Limb (tissue), 2 donors: ENCODE results near the gene RALBP1.

Source experiments
- DNase-seq, 2 donors: peaks; one replicate each; pipeline ENCODE4 v3.0.0-alpha.2; 2016; ENCODE audit errors: extremely low spot score in 2 of 2

RALBP1 gene

DNA sequence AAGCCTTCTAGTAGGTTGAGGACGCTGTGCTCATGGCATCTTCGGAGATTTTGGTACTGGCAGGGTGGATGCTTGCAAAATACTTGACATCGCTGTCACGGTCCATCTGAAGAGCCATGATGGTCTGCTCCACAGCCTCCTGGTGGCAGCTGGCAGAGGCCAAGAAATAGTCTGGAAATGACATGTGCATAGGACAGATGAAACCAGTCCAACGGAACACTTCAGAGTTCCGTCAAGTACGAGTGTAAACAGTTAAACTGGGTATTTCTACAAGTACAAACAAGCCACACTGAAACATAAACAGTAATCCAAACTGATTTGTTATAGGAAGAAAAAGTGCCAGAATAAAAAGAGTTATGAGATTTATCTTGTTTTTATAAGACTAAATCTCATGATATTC is 72.5 kb downstream of the RALBP1 start:
- DNase-seq: no peak

DNA sequence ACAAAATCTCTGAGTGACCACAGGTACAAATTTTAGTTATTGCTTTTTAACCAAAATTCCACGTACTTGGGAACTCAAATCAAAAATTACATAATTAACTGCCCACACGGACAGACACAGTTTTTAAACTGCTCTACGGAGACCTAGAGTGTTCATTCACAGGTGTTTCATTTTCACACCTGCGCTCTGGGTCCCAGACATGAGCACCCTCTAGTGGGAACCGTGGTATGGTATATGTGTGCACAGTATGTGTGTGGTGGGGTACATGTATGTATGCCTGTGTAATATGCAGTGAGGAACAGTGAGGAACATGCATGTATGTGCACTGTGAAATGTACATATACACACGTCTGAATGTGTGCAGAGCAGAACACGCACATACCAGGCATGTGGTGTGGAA is 74.1 kb downstream of the RALBP1 start:
- no peak for DNase-seq

DNA sequence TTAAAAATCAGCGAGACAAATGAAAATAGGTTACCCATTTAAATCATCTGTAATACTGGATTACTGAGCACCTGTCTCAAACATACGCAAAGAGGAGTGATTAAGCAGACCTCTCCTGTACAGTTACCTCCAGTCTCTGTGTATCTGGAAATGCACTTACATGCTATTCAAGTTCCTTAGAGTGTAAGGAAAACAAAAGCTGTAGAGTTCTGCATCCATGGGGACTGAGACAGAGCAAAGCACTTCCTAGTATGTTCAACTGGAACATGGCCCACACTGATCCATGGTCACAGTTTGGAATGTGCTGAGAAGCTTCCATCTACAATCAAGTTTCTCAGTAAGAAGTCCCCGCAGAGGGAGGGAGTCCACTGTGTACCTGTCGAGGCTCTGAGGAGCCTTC is 75.1 kb downstream of the RALBP1 start:
- no peak for DNase-seq

DNA sequence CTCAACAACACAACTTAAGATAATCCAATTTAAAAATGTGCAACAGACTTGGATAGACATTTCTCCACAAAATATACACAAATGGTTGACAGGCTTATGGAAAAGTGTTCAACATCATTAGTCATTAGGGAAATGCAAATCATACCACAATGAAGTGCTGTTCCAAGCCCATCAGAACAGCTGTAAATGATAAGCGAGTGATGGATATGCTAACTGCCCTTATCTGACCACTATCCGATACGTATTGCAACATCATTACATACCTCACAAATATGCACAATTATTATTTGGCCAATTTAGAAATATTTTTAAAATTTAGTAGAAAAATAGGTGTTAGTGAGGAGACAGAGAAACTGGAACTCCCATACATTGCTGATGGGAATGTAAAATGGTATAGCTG is 76.9 kb downstream of the RALBP1 start:
- no peak for DNase-seq

DNA sequence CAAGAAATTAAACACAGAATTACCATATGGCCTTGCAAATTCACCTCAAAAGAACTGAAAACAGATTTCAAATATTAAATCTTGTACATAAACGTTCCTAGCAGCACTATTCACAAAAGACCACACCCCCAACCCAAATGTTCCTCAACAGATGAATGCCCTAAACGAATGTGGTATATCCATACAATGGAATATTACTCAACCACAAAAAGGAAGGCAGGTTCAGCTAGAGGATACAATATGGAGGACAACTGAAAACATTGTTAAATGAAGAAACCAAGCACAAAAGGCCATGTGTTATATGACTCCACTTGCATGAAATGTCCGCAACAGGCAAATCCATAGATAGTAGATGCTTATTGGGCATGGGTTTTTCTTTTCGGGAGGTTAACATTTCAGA is 77.3 kb downstream of the RALBP1 start:
- DNase-seq: no peak

DNA sequence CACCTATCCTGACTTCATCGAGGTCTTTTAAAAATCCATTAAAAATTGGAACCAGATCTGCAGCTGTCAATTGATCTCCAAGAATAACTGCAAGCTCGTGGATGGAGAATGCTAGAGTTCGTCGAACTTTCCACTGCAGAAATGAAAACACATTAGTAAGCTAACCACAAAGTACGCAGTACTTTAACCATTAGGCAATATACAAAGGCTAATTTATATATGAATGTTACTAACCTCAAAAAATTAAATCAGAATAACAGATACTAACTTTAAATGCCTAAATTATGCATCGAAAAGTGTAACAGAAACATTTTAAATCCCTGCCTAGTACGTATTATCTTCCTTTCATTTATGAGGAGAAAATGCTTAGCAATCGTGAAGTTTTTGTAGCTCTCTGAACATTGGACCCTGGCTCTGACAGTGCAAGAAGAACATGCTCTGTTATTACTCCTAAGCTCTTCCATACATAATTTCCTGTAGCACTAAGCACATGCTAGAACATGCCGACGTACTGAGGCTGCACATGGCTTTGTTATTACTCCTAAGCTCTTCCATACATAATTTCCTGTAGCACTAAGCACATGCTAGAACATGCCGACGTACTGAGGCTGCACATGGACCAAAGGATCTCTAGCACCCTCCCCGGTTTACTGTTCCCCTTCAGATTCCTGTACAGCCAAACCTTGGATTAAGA is 82.1 kb downstream of the RALBP1 start:
- DNase-seq: no peak

DNA sequence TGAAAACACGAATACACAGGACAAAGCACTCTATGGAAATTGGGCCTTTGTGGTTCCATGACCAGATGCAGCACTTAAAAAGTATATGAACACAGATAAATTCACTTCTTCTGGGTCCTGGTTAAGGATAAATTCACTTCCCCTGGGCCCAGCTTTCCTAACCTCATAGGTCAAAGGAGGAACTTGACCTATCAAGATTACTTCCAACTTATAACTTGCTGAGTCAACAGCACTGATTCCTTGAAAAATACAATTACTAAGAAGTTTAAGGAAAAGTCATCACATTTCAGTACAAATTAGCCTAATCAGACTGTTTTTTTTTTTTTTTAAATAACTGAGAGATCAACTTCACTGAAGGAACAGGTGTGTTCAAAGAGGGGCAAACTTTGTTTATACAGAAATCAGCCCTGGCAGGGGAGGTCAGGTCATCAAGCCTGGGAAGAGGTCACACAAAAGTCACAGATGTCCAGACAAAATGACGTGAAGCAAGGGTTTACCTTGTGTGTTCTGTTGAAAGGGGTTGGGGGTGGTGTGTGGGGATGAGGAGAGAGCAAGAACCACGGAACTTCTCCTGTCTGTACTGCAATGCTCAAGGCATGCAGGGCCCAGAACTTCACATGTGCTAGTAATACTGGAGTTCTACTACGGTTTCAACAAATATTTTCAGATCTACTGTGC is 83.2 kb downstream of the RALBP1 start:
- no peak for DNase-seq

DNA sequence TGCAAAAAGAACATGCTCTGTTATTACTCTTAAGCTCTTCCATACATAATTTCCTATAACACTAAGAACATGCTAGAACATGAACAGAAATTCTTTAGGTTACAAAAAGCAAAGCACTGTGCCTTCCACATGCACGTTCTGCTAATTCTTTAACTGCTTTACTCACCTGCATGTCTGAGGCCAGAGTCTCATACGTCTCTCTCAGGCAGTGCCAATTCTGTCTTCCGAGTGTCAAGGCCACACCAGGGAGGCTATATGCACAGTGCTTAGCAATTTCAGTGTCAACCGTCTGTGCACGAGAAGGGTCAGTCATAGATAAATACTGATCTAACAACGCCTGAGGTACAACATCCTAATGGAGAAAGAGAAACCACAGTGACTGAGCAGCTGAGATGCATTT is 83.9 kb downstream of the RALBP1 start:
- DNase-seq: no peak

DNA sequence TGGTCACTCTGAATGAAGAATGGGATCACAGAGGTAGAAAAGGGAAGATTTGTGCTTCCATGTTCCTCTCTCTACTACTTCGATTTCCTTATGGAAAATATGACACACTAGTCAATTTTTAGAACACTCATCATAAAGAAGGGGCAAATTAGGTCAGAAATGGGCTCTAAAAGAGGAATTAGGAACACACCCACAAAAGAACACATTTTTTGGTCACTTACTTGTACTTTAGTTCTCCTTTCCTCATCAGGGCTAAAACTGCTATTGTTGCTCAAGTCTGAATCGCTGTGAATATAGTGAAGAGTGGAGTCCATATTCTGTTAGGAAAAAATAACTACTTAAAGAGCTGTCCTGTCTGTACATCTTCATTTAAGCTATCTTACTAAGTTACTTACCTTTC is 86.4 kb downstream of the RALBP1 start:
- no peak for DNase-seq

DNA sequence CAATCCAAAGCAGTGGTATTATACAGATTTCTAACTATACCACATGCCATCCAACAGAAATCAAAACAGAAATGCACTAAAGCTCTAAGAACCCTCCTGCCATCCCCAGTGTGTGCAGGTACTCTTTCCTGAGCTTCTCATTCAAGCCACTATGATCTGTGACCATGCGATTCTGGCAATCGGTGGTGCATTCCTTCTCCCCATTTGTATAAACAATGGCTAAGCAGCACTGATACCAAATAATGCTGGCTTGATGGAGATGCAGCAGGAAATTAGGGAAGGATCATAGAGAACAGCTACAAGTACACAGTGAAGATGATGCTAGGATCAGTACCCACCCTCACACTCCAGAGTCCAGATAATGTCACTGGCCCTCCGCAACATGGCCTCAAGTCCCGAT is 87.3 kb downstream of the RALBP1 start:
- DNase-seq: no peak

DNA sequence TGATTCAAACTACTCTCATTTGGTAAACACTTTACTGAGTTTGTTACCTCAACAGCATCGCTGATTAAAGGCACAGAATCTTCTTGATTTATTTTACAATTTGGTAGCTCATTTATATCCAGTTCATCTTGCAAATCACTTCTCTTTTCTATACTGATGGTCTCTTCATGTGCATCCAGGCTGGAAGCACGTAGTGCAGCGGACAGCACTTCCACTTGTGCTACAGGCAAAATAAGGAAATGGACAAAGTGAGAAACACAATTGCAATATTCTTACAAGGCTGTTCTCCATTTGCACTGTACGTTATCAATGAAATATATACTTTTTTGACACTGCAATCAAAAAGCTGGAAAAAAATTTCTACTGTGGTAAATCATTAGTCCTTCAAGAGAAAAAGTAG is 88.0 kb downstream of the RALBP1 start:
- no peak for DNase-seq

DNA sequence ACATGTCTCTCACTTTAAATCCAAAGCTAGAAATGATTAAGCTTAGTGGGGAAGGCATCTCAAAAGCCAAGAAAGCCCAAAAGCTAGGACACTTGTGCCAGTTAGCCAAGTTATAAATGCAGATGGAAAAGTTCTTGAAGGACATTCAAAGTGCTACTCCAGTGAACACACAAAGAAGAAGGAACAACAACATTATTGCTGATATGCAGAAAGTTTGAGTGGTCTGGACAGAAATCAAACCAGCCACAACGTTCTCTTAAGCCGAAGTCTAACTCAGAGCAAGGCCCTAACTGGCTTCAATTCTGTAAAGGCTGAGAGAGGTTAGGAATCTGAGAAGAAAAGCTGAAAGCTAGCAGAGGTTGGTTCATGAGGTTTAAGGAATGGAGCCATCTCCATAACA is 90.1 kb downstream of the RALBP1 start:
- no peak for DNase-seq

DNA sequence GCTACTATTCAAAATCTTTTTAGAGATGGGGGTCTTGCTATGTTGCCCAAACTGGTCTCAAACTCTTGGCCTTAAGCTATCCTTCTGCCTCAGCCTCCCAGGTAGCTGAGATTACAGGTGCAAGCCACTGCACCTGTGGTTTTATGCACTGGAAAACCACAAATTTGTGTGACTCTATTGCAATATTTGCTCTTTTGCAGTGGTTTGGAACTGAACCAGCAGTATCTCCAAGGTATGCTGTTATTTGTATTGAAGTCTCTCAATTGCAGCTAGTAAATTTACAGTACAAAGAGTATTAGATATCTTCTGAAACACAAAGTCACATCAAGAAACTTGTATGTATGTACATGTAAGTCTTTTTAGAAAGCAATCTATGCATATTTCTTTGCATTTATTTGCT is 92.9 kb downstream of the RALBP1 start:
- DNase-seq: no peak

DNA sequence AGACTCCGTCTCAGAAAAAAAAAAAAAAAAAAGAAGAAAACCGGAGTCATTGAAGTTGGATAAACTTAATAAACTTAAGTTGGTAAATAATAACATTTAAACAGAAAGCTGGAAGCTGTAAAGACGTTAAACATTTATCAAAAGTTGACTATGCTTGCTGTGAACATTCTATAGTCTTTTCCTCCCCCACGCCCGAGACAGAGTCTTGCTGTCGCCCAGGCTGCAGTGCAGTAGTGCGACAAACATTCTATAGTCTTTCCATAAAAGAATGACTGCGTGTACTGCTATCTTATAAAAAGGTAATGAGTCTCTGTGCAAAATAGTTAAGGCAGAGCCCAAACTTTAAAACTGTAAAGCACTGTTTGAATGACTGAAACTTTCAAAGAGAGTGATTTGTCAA is 93.9 kb downstream of the RALBP1 start:
- DNase-seq: no peak

DNA sequence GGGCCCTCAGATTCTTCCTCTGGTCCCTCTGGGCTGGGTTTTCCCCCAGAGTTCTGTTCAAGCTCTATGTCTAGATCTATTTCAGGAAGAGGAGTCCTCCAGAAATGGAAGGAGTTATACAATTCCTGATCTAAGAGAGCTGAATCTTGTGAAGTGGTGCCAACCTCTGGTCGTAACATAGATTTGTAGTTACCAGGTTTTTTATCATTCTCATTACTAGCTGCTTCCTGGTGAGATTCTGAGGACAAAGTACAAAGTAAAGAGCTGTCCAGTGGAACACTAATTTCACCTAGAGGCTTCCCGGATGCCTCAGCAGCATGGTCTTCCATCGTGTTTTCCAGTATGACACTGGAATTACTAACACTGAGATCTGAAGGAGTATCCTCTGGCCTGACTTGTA is 94.9 kb downstream of the RALBP1 start:
- DNase-seq: no peak

DNA sequence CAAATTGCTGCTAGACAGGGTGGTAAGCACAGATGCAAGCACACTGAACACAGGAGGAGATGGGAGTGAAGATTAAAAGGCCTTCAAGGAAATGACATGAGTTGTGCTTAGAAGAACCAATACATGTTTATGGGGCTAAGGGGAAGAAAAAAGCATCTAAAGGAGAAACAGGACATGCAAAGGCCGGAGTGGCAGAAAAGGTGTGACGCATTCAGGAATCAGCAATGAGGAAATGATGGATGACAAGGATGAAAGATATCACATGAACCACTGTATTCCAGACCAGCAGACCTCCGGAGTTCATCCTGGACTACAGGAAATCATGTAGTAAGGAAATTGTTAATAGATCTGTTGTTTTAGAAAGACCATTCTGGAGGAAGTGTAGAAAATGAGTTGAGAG is 96.2 kb downstream of the RALBP1 start:
- DNase-seq: no peak

DNA sequence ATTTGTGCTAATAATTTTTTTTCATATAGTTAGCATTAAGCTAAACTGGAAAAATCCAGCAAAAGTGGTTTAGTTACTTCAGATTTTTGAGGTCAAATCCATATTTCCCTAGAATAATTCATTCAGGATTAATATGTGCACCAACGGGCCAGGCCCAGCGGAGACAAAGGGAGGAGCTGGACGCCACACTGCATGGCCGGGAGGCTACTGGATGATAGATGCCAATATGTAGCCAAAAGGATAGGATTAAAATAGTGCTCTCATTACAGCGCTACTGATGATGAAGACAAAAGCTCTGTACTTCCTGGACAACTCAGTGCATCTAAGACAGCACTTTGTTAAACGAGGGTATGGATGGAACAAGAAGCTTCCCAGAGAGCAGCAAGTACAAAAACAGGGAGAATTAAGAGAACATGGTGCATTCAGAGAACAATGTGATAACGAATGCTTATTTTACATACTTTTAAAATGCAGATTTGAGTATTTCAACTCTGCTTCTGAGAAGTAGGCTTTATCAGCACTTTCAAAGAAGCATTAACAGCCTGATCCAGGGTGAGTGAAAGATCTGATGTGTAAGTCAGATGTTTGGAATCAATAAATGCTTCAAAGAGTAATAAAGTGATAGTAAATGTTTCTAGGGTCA is 99.3 kb downstream of the RALBP1 start:
- no peak for DNase-seq

DNA sequence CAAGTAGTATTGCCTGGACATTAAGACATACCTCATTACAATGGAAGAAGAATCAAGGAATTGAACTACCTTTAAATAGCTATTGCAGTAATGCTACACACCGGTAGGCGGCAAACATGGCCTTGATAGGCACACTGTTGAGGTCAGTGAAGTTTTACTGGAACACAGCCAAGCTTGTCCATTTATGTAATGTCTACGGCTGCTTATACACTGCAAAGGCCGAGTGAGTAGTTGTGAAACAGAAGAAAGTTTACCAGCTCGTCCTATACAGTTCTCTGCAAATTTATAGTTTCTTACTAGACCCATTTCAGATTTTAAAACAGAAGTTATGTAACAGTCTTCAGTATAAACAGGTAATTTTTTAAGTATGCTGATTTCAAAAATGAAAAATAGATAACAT is 100.2 kb downstream of the RALBP1 start:
- peak; percentile 69 to 91 for DNase-seq

DNA sequence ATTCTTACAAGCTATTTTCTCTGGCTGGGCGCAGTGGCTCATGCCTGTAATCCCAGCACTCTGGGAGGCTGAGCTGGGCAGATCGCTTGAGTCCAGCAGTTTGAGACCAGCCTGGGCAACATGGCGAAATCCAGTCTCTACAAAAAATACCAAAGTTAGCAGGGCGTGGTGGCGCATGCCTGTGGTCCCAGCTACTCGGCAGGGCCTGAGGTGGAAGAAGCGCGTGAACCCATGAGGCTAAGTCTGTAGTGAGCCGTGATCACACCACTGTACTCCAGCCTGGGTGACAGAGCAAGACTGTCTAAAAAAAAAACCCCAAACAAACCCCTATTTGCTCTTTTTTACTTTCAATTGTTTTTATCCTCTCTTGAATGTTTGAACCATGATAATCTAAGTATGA is 102.0 kb downstream of the RALBP1 start:
- DNase-seq: no peak

DNA sequence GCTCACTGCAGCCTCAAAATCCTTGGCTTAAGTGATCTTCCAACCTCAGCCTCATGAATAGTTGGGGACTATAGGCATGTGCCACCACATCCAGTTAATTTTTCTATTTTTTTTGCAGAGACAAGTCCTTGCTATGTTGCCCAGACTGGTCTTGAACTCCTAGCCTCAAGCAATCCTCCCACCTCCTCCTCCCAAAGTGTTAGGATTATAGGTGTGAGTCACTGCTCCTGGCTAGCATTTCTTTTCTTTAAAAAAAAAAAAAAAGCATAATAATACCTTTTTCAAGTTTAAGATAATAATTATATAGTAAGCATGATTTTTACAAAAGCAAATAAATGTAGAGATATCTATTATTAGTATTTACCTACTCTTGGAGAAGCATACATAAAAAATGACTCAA is 103.0 kb downstream of the RALBP1 start:
- no peak for DNase-seq

DNA sequence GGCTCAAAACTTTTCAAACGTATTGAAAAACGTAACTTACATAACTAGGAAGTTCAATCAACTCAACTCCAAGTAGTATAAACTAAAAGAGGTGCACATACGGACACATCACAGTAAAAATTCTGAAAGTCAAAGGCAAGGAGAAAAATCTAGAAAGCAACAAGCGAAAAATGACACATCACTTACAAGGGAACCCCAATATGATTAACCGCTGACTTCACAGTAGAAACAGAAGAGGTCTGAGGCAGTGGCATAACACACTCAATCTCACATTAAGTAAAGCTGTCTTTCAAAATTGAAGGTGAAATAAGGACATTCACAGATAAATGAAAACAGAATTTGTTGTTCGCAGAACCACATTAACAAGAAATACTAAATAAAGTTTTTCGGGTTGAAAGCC is 106.4 kb downstream of the RALBP1 start:
- no peak for DNase-seq

DNA sequence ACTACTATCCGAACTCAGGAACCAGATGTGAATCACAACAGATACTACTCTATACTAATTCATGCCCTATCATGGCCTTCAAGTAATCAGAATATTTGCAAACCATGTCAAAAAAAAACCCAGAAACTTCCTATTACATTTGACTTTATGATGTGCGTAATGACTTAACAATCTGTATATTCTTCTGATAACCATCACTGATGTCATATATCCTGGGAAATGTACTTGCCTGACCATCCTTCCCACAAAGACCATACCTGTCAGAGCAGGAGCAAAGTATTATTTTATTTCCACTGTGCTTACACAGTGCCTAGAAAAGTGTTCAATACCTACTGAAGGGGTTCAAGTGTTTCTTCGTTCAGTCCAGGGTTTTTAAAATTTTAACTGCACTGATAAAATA is 111.5 kb downstream of the RALBP1 start:
- no peak for DNase-seq
